ENCODE results near the gene EIF2B4. TPM values are rescaled to one million over a fixed set of nuclear protein-coding genes. Genes with fewer than 3 reads are reported as not detected.
A peak's percentile ranks its signal among the peaks of the same experiment; 100 is the strongest.

The EIF2B4 gene
- total and polyA plus RNA-seq, 9 of the 15 experiments (the other 6 are each of a cell fraction or from before 2014, with no cell fraction given): 29.7 to 80.3 (median 58.9) TPM

GRCh38 chr2:27409321-27410073, 39.4 kb upstream of the EIF2B4 start, which contains the start of gene PPM1G (continued):
- peak; percentile 93 for TF ChIP-seq GABPB1 (CRISPR knock-in tag; IDR thresholded peaks at IDR 0.05)
- peak; percentile 75 for TF ChIP-seq SMAD4 (CRISPR knock-in tag; conservative IDR thresholded peaks at IDR 0.05)
- 0 out of 2 replicates have a peak, but pooled peaks have one; percentile 56 for TF ChIP-seq ZNF766 (CRISPR knock-in tag; conservative IDR thresholded peaks at IDR 0.05)
- TF ChIP-seq ZNF282 (CRISPR knock-in tag; IDR thresholded peaks at IDR 0.05): peak; percentile 79
- 0 out of 2 replicates have a peak, but pooled peaks have one; percentile 46 for TF ChIP-seq ZBTB26 (CRISPR knock-in tag; IDR thresholded peaks at IDR 0.05)
- peak; percentile 50; the same call in 1 of the 2 replicates for TF ChIP-seq ESRRA (IDR thresholded peaks at IDR 0.05; ENCODE audit: borderline replicate concordance, low read depth)
- TF ChIP-seq SIN3B (IDR thresholded peaks at IDR 0.05; ENCODE audit: low read depth): peak; percentile 80
- TF ChIP-seq MAFK (IDR thresholded peaks at IDR 0.05; ENCODE audit: low read length): no peak
- peak; percentile 50; the same call in 1 of the 2 replicates for TF ChIP-seq CUX1 (CRISPR knock-in tag; IDR thresholded peaks at IDR 0.05)
- peak; percentile 96 for TF ChIP-seq RBBP5 (IDR thresholded peaks at IDR 0.05; ENCODE audit: borderline replicate concordance, insufficient read depth, low read length, poor library complexity, severe bottlenecking)
- TF ChIP-seq L3MBTL2 (IDR thresholded peaks at IDR 0.05): peak; percentile 98
- no peak for TF ChIP-seq SRSF1 (IDR thresholded peaks at IDR 0.05; ENCODE audit: low read depth, low read length)
- peak; percentile 91 for TF ChIP-seq ZFX (CRISPR knock-in tag; IDR thresholded peaks at IDR 0.05)
- TF ChIP-seq ZNF408 (CRISPR knock-in tag; IDR thresholded peaks at IDR 0.05; ENCODE audit: low read depth): no peak
- TF ChIP-seq PREB (CRISPR knock-in tag; IDR thresholded peaks at IDR 0.05): 0 out of 2 replicates have a peak, but pooled peaks have one; percentile 36
- TF ChIP-seq SOX6 (IDR thresholded peaks at IDR 0.05): 0 out of 2 replicates have a peak, but pooled peaks have one; percentile 19
- TF ChIP-seq ZNF445 (CRISPR knock-in tag; IDR thresholded peaks at IDR 0.05; ENCODE audit: low read depth): 0 out of 2 replicates have a peak, but pooled peaks have one; percentile 52
- TF ChIP-seq CREM (IDR thresholded peaks at IDR 0.05; ENCODE audit: low read depth): peak; percentile 64
- peak in 1 of 2 experiments; percentile 14; a peak in 1 of 4 replicates for TF ChIP-seq HDAC1 (IDR thresholded peaks at IDR 0.05)
- TF ChIP-seq KDM4B (IDR thresholded peaks at IDR 0.05; ENCODE audit: borderline replicate concordance in 2 of 2, low read depth in 1 of 2): peak in 1 of 2 experiments; percentile 36; a peak in 1 of 4 replicates
- TF ChIP-seq NR3C1 (CRISPR knock-in tag; IDR thresholded peaks at IDR 0.05): no peak

Measured in K562 (cell line).